Epithelial cell of proximal tubule (primary cell): Measurements from ENCODE around the gene INCENP. TPM values are rescaled to one million over a fixed set of nuclear protein-coding genes. Genes with fewer than 3 reads are reported as not detected.

Experiments used
- DNase-seq: peaks from one replicate; pipeline ENCODE4 v3.0.0-alpha.2; 2011; ENCODE audit warnings: low read depth
- H3K4me3 ChIP-seq: 2 replicates; pipeline ENCODE4 v1.5.1; 2011; ENCODE audit warnings: low read depth, mild to moderate bottlenecking, low read length
- total RNA-seq: library from RNA; depleted of rRNA; stranded (reverse); fragments of >200 nt; gene quantifications from 2 replicates; pipeline ENCODE4 v1.2.3, GENCODE V29; 2015
- TF ChIP-seq, protein P1 (sequence below): conservative IDR thresholded peaks from 2 replicates; pipeline ENCODE4 v1.5.1; 2012; ENCODE audit warnings: low read depth, mild to moderate bottlenecking, low read length

Gene INCENP
- total RNA-seq, 1 donor from 2014 or later = 32.3 TPM

DNA sequence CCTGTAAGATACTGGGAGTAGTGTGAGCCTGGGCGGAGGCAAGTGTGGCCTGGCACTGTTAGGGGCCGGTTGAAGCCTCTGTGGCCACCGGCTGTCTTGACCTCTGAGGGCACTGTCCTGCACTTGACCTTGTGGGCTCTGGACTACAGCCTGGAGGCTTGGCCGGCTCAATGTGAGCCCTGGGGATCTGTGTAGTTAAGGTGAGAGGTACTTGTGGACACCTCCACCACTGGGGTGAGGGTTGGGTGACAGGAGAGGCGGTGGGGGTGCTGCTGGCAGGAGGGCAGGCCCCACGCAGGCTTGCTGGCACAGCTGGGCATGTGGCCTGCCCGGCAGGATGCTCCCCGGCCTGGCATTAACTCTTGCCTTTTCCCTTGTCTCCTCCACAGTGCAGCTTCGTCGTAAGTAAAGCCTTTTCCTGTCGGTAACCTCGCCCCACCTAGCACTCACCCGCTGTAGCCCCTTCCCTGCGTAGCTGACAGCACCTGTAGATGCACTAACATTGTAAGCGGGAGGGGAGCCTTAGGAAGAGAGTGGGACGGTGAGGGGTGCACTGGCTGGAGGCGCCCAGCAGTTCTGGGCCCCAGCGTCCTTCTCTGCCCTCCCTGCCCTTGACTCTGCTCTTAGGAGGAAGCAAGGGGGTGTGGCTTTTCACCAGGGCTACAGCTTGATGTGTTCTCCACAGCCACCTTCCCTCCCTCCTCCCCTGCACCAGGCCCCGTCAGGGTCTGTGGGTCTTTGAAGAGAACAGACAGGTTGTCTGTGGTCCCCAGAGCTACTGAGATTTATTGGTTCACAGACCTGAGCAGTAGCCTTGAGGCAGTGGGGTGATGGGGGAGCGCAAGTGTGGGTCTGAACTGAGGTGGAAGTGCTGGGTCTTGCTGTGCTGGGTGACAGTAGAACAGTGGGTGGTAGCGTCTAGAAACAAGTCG, 17.6 kb downstream of the INCENP start:
- TF ChIP-seq, protein P1, sequence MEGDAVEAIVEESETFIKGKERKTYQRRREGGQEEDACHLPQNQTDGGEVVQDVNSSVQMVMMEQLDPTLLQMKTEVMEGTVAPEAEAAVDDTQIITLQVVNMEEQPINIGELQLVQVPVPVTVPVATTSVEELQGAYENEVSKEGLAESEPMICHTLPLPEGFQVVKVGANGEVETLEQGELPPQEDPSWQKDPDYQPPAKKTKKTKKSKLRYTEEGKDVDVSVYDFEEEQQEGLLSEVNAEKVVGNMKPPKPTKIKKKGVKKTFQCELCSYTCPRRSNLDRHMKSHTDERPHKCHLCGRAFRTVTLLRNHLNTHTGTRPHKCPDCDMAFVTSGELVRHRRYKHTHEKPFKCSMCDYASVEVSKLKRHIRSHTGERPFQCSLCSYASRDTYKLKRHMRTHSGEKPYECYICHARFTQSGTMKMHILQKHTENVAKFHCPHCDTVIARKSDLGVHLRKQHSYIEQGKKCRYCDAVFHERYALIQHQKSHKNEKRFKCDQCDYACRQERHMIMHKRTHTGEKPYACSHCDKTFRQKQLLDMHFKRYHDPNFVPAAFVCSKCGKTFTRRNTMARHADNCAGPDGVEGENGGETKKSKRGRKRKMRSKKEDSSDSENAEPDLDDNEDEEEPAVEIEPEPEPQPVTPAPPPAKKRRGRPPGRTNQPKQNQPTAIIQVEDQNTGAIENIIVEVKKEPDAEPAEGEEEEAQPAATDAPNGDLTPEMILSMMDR = no peak
- H3K4me3 ChIP-seq = no peak overlapping the region
- DNase-seq = no peak

DNA sequence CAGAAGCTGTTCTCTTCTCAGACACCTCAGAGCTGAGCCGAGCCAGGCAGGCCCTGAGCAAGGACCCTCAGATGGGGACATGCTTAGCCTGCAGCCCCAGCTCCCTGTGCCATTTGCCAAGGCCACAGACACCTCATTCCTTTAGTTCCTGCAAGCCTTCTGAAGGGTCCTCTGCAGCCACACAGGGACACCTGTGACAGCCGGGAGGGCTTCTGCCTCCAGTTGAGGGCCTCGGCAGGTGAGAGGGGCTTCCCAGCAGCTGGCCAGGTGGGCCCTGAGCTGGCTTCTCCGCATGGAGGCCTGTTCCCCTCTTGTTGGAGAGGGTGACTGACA, 18.2 kb downstream of the INCENP start:
- no peak overlapping the region for H3K4me3 ChIP-seq
- TF ChIP-seq, protein P1 = no peak
- no peak for DNase-seq

DNA sequence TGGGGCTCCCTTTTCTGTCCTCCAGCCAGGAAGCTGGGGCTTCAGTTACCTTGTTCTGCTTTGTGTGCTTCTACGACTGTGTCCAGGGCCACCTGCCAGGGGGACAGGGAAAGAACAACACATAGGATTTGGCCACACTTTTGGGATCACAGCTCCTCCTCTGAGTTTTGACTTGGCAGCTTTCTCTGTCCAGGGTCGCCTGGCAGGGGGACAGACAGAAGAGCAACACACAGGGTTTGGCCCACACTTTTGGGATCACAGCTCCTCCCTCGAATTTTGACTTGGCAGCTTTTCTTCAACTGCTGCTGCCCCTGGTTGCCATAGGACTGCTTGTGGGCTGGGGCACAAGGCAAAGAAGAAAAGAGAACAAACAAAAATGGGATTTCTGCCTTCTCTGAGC, 19.1 kb downstream of the INCENP start:
- DNase-seq = no peak
- TF ChIP-seq, protein P1 = no peak
- H3K4me3 ChIP-seq = no peak overlapping the region

DNA sequence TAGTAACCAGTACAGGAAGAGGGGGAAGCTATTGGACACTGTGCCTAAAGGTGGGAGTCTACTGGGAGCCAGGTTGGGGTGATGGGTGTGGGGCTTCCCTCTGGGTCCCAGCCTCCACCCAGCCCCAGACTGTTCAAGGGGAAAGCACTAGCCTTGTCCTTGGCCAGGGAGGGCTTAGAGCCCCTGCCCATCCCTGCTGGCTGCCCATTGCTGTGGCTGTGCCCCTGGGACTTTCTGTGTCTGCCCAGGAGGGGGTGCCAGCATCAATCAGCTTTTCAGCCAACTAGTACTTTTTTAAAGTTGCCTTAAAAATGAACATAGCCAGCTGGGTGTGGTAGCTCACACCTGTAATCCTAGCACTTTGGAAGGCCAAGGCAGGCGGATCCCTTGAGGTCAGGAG, 19.9 kb downstream of the INCENP start:
- no peak for DNase-seq
- H3K4me3 ChIP-seq = no peak overlapping the region
- TF ChIP-seq, protein P1 = peak; percentile 16

DNA sequence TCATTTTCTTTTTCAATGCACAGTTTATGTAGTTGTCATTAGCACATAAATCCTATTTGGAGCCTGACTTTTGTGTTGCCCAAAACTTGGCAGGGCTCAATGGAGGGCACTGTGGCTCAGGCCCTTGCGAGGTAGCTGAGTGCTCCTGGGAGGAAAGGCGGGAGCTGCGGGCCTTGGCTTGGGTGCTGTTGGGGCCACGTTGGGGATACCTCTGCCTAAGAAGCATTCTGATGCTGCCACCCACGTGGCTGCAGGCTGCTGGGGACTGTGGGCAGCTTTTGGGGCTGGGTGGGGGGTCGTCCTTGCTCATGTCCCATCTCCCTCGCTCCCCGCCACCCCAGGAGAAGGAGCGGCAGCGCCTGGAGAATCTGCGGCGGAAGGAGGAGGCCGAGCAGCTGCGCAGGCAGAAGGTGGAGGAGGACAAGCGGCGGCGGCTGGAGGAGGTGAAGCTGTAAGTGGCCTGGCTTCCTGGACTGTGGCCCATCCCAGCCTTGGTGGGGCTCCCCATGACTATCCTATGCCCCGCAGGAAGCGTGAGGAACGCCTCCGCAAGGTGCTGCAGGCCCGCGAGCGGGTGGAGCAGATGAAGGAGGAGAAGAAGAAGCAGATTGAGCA, 20.9 kb downstream of the INCENP start:
- no peak for DNase-seq
- H3K4me3 ChIP-seq = no peak overlapping the region
- TF ChIP-seq, protein P1 = no peak

DNA sequence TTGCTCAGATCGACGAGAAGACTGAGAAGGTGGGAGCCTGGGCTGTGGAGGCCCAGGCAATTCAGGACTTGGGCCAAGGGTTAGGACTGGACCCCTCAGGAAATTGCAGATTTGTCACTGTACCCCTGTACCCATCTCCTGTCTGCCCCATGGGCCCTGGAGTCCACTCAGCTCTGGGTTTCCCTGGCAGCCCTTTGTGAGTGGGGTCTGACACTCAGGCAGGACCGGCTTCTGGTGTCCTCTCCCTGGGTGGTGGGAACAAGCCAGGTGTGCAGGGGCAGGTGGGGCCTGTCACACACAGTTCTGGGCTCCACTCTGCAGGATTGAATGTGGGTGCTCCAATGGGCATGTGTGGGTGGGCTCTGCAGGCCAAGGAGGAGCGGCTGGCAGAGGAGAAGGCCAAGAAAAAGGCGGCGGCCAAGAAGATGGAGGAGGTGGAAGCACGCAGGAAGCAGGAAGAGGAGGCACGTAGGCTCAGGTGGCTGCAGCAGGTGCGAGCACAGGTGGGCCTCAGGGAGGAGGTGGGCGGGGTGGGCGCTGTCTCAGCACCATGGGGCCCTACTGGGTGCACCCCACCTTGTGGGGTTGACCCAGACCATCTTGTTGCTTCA, 21.6 kb downstream of the INCENP start:
- TF ChIP-seq, protein P1 = no peak
- no peak overlapping the region for H3K4me3 ChIP-seq
- DNase-seq = no peak
